GM21723 (cell line): ENCODE results near the gene SLC25A17.
"Not testable (repeated sequence)": the region's sequence is repeated elsewhere in the genome, so short reads cannot be mapped to it uniquely, and the experiment has no call there.

Source experiments
- ATAC-seq: cut with Tn5 transposase; IDR thresholded peaks from one replicate; pipeline ENCODE4 v1.9.1; 2021; ENCODE audit warnings: mild to moderate bottlenecking, moderate library complexity; ENCODE audit not compliant: unreplicated experiment

The SLC25A17 gene

GRCh38 chr22:40819599-40820140 lies 524 bp upstream of the SLC25A17 start:
- no peak for ATAC-seq

- peak; percentile 9 for ATAC-seq
Measured at GRCh38 chr22:40818192-40818746, 877 bp downstream of the SLC25A17 start.

DNA sequence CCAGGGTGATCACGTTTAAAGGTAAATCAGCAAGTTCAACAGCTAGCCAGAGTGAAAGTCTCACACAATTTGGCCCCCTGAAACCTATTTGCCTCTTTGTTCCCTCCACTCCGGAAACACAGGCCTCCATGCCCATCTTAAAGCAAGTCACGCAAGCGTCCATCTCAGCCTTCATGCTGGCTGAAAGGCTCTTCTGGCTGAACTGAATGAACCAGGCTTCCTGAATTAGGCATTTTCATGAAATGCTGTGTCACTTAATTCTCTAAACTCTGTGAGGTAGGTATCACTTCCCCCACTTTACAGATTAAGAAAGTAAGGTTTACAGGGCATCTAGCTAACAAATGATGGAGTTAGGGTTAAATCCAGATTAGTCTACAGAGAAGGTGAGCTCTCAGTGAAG lies 1.4 kb downstream of the SLC25A17 start:
- ATAC-seq = no peak

- ATAC-seq = no peak
Measured at GRCh38 chr22:40813912-40814315, 5.2 kb downstream of the SLC25A17 start.

DNA sequence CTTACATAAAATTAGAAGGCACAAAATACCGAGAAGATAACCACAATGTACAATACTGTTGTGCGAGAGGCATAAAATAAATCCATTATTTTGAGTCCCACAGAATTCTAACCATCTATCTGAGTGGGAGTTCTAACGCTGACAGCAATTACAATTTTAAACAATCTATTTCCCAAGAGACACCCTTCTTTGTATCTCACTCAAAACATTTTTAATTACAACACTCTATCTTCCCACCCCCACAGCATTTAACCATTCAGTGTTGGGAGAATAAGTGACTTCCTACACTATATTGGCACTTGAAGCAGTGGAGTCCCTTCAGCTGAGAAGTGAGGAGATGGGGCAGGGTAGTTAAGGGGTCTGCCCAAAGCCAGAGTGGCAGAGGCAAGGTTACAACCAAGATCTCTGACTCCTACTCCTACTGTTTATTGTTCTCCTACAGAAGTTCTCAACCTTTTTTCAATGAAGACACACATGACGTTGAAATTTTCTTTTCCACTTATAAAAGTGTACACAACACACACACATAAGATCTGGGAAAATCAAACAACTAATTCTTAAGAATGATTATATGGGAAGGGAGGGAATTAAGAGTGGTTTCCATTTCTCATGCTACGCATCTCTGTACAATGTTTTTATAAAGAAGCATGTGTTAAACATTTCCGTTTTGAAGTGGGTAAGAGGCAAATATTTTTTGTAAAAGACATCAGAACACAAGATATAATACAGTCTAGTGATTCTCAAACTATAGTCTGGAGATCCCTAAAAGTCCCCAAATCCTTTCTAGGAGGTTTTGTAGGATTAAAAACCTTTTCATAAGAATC lies 10.9 kb downstream of the SLC25A17 start:
- ATAC-seq = no peak

- ATAC-seq = no peak
Measured at GRCh38 chr22:40806711-40807110, 12.4 kb downstream of the SLC25A17 start.

- ATAC-seq = no peak
Measured at GRCh38 chr22:40805699-40806203, 13.4 kb downstream of the SLC25A17 start.

- no peak for ATAC-seq
Measured at GRCh38 chr22:40805239-40805638, 13.9 kb downstream of the SLC25A17 start.

GRCh38 chr22:40803321-40803720 lies 15.8 kb downstream of the SLC25A17 start:
- no peak for ATAC-seq

GRCh38 chr22:40799008-40799407 lies 20.1 kb downstream of the SLC25A17 start:
- no peak for ATAC-seq

GRCh38 chr22:40797427-40797826 lies 21.7 kb downstream of the SLC25A17 start:
- no peak for ATAC-seq

- no peak for ATAC-seq
Measured at GRCh38 chr22:40792451-40792850, 26.7 kb downstream of the SLC25A17 start.

GRCh38 chr22:40791241-40791640 lies 27.9 kb downstream of the SLC25A17 start:
- no peak for ATAC-seq

DNA sequence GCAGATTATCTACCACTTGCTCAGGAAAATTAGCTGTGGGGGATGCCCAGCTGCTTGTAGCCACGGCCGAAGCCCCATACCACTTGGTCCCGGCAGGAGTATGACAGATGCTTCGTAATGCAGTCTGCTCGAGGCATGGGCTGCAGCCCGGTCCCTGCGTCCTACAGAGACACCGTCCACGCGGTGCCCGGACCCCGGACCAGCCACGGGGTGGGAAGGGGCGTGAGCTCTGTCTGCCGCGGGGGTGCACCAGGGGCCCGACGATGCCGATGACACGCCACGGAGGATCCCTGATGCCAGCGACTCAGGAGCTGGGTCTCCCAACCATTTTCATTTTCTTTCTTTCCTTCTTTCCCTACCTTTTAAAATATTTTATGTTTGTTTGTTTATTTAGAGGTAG lies 30.0 kb downstream of the SLC25A17 start:
- ATAC-seq = no peak

DNA sequence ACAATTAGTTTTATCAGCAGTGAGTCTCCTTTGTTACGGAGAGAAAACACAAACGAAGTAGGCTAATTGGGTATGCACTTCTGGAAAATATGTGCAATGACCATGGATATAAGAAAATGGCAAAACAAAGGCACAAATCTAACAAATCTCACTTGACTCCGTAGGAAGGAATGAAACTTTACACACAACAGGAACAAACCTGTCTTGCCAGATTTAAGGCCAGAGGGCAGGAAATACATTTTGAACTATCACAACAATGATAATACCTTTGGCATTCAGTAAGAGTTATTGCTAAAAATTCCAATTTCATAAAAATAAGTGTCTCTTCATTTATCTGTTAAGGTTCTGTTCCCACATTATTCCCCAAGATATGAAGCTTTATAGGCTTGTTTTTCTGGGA lies 36.6 kb downstream of the SLC25A17 start:
- no peak for ATAC-seq

GRCh38 chr22:40781749-40782148 lies 37.4 kb downstream of the SLC25A17 start:
- not testable (repeated sequence) for ATAC-seq

DNA sequence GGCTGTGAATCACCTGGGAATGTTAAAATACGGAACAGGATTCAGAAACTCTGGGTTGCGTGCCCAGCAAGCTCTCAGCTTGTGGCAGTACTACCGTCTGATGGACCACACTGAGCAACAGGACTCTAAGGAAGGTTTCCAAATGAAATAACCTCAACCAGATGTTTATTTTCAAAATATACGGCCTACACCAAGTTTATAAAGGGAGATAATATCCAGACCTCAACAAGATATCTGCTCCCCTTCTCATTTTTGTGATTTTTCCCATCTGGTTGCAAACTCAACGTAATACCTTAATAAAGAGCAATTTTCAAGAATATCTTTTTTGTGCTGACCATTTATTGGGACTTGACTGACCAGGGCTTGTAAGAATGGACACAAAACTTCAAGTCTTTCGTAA lies 49.4 kb downstream of the SLC25A17 start:
- ATAC-seq = no peak

DNA sequence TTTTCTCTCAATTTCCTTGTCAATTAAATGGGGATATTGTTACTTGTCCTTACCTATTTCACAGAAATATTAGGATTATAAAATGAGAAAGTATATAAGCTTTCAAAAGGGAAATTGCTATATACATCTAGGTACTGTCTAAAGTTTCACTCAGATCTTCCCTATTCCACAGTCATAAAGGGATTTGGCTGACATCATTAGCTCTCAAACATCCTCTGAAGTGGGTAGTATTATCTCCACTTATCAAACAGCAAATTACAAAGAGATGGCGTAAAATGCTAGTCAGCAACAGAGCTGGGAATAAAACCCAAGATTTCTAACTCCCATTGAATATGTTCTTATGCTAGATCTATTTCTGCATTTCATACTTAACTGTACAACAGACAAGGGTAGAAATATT lies 50.9 kb downstream of the SLC25A17 start:
- ATAC-seq = no peak

- ATAC-seq = no peak
Measured at GRCh38 chr22:40766956-40767355, 52.2 kb downstream of the SLC25A17 start.

DNA sequence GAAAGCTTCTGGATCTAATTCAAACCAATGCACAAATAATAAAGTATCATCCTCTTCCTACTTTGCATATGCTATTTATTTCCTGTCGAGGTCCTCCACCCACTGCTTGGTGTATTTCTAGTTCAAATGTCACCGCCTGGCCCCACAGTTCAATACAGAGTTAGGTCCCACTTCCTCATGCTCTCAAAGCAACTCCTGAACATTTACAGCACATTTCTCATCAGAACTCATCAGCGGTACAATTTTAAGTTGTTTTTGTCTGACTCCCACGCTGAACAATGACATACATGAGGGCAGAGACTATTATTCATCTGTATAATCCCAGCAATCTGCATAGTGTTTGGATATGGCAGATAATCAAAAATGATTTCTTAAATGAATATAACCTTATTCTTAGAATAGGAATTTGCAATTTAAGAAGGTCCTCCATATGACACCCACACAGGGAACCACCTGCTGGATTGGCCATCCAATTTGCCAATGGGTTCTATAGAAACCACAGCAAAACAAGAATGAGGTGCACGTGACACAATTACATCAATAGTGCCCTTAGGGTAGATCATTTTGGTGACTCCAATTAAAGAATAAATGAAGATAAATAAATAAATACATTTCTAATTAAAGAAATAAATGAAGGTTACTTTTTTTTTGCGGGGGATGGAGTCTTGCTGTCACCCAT lies 54.2 kb downstream of the SLC25A17 start:
- ATAC-seq = no peak

GRCh38 chr22:40759294-40759840 lies 59.8 kb downstream of the SLC25A17 start:
- ATAC-seq = no peak
